Activated T-helper 1 cell treated with anti-CD3 and anti-CD28 coated beads, Interleukin-12 subunit alpha, Interleukin-12 subunit beta, Interleukin-2, Interleukin-4 antibody, amounts not matched to agents 30 ng/mL and 10 ng/mL and 1 ng/mL, durations not matched to agents 14 hours and 24 hours and 36 hours (primary cell): Measurements from ENCODE around the gene BCL7C. TPM values are rescaled to one million over a fixed set of nuclear protein-coding genes. Genes with fewer than 3 reads are reported as not detected.

Experiments
- DNase-seq: peaks from one replicate; pipeline ENCODE4 v3.0.0; 2021; ENCODE audit warnings: low spot score
- H3K27ac Mint-ChIP-seq: one replicate; pipeline ENCODE4 v1.8.0; 2021; ENCODE audit warnings: mild to moderate bottlenecking, mixed read lengths
- H3K27me3 Mint-ChIP-seq: one replicate; pipeline ENCODE4 v1.8.0; 2022; ENCODE audit warnings: mild to moderate bottlenecking, moderate library complexity, mixed read lengths; ENCODE audit not compliant: insufficient read depth
- H3K36me3 Mint-ChIP-seq: one replicate; pipeline ENCODE4 v1.8.0; 2021; ENCODE audit warnings: low read depth, mixed read lengths
- H3K4me1 Mint-ChIP-seq: one replicate; pipeline ENCODE4 v1.8.0; 2021; ENCODE audit warnings: low read depth, mixed read lengths
- H3K4me3 Mint-ChIP-seq: one replicate; pipeline ENCODE4 v1.8.0; 2021; ENCODE audit warnings: mild to moderate bottlenecking, moderate library complexity, mixed read lengths
- H3K9me3 Mint-ChIP-seq: one replicate; pipeline ENCODE4 v1.8.0; 2021; ENCODE audit warnings: mixed read lengths
- intact Hi-C: fragments of 100-400 bp; cut with micrococcal nuclease; formaldehyde crosslinking; loops from one replicate; pipeline ENCODE4 v1.15.1; 2024
- total RNA-seq: library from RNA; stranded (reverse); gene quantifications from 2 replicates; pipeline ENCODE4 v1.2.3, GENCODE V29; 2022

Gene BCL7C
- total RNA-seq, 1 donor from 2014 or later = 23.1 TPM

DNA sequence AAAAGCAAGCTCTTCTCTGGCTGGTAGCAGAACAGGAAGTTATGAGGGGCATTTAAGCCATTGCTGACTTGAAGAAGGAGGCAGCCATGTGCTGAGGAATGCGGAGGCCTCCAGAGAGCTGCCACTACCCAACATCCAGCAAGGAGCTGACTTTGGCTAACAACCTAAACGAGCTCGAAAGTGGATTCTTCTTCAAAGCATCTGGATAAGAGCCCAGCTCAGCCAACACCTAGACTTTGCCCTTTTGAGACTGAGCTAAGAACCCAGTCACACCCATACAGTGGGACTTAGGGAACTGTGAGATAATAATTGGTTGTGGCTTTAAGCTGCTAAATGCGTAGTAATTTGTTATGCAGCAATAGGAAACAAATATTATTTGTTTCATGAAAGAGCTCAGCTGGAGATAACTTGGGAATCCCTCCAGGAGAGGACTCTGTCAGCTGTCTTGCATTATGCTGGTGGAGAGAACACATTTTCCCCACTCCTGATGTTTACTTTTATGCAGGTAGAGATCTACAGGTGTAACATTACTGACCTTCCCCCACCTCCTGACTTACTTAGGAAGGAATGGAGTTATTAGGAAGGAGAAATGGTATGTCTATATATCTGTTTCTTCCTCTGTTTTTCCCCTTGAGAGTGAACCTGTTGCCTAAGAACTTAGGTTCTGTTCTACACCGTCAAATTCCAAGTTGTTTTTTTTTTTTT is 54.2 kb downstream of the BCL7C start:
- H3K4me1 Mint-ChIP-seq = peaks cover 4% of the 10 kb centered on the region
- no peaks in the 10 kb centered on the region for H3K9me3 Mint-ChIP-seq
- no peak for DNase-seq
- no peaks in the 10 kb centered on the region for H3K36me3 Mint-ChIP-seq
- no peak overlapping the region for H3K4me3 Mint-ChIP-seq
- intact Hi-C loops = no loop called here
- no peak overlapping the region for H3K27ac Mint-ChIP-seq
- peaks cover 1% of the 10 kb centered on the region for H3K27me3 Mint-ChIP-seq

DNA sequence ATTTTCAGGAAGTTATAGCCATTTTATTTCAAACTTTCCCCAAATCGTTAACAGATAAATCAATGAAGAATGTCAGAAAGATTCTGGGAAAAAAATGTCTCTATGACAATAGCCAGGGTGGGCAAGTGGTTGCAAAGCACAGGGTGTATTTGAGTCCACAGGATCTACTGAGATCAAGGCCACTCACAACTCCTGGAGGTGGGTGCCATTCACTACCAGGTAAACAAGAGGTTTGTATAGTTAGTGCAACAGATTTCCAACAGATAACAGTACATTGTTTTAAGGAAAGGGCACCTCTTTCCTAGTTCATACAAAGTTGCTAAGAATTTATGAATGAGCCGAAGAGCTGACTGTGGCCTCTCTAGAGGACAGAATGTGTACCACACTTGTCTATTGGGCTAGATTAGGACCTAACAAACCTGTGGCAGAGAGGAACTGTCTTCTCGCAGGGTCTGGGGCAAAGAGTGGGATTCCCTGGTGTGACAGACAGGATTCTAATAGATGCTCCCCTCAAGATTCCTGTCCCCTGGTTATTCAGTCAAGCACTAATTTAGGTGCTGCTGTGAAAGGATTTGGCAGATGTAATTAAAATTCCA is 54.9 kb downstream of the BCL7C start:
- Mint-ChIP-seq H3K4me1 (no peaks in the 10 kb centered on the region), H3K36me3 (no peaks in the 10 kb centered on the region), H3K4me3 (no peak overlapping the region), H3K27ac (no peak overlapping the region), H3K9me3 (no peaks in the 10 kb centered on the region), H3K27me3 (no peaks in the 10 kb centered on the region)
- no peak for DNase-seq
- intact Hi-C loops = no loop called here

DNA sequence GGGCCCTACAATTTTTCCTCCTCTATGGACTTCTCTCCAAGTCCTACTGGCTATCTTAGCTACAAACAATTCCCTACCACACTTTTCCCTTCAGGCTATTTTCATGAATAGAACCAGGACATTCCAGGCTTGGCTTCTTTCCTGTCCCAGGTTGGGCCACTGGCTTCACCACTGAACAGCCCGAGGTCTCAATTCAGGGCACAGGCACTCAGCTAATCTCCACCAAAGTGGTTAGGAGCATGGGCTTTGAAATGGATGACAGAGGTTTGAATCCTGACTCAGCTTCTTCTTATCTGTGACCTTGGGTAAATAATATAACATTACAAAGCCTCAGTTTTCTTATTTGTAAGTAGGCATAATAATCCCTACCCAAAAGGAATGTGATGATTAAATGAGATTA is 56.0 kb downstream of the BCL7C start:
- no peaks in the 10 kb centered on the region for H3K36me3 Mint-ChIP-seq
- H3K4me1 Mint-ChIP-seq = no peaks in the 10 kb centered on the region
- H3K9me3 Mint-ChIP-seq = no peaks in the 10 kb centered on the region
- intact Hi-C loops = no loop called here
- DNase-seq = no peak
- no peak overlapping the region for H3K4me3 Mint-ChIP-seq
- no peaks in the 10 kb centered on the region for H3K27me3 Mint-ChIP-seq
- no peak overlapping the region for H3K27ac Mint-ChIP-seq

Other genes starting within 250 kb of the BCL7C start
- gene PRR14, start 243.1 kb downstream of the BCL7C start, total RNA-seq = 91.9 and 97.4 TPM in 2 replicates
- gene FBRS, start 235.6 kb downstream of the BCL7C start, total RNA-seq = 116 and 125 TPM in 2 replicates
- gene SRCAP, start 194.9 kb downstream of the BCL7C start, total RNA-seq = 91.1 and 93.4 TPM in 2 replicates
- gene PHKG2, start 145.7 kb downstream of the BCL7C start, total RNA-seq = 42.4 and 43.6 TPM in 2 replicates
- gene CFAP119, start 132.0 kb downstream of the BCL7C start, total RNA-seq = 4.4 and 5.6 TPM in 2 replicates
- 98.2 and 98.5 TPM in 2 replicates for gene RNF40, start 131.8 kb downstream of the BCL7C start, total RNA-seq
- 2.7 and 3.2 TPM in 2 replicates for gene ZNF629, start 106.9 kb downstream of the BCL7C start, total RNA-seq
- gene CTF1, start 2.5 kb upstream of the BCL7C start, total RNA-seq = 0.23 and 0.29 TPM in 2 replicates
- 32.7 and 33.2 TPM in 2 replicates for gene FBXL19, start 29.5 kb upstream of the BCL7C start, total RNA-seq
- gene ORAI3, start 55.0 kb upstream of the BCL7C start, total RNA-seq = 11.1 and 11.5 TPM in 2 replicates
- gene SETD1A, start 63.7 kb upstream of the BCL7C start, total RNA-seq = 34.0 and 38.8 TPM in 2 replicates
- gene HSD3B7, start 91.1 kb upstream of the BCL7C start, total RNA-seq = 2.1 and 3.3 TPM in 2 replicates
- 0.34 and 0.49 TPM in 2 replicates for gene STX1B, start 116.6 kb upstream of the BCL7C start, total RNA-seq
- 56.4 and 58.7 TPM in 2 replicates for gene STX4, start 139.5 kb upstream of the BCL7C start, total RNA-seq
- gene ZNF668, start 180.2 kb upstream of the BCL7C start, total RNA-seq = 14.9 and 15.1 TPM in 2 replicates
- 25.3 and 26.1 TPM in 2 replicates for gene ZNF646, start 180.3 kb upstream of the BCL7C start, total RNA-seq
- gene PRSS53, start 194.9 kb upstream of the BCL7C start, total RNA-seq = 3.1 and 4.7 TPM in 2 replicates
- gene VKORC1, start 200.7 kb upstream of the BCL7C start, total RNA-seq = 47.3 and 53.0 TPM in 2 replicates
- 43.6 and 44.8 TPM in 2 replicates for gene BCKDK, start 214.3 kb upstream of the BCL7C start, total RNA-seq
- 55.4 and 58.2 TPM in 2 replicates for gene KAT8, start 223.6 kb upstream of the BCL7C start, total RNA-seq
- gene PRSS8, start 241.7 kb upstream of the BCL7C start, total RNA-seq = not detected in 2 replicates